Inflammatory macrophage treated with lipopolysaccharide for 4 hours (primary cell): ENCODE data around the gene IRGC.
A peak's percentile ranks its signal among the peaks of the same experiment; 100 is the strongest.
"Not testable (repeated sequence)": the region's sequence is repeated elsewhere in the genome, so short reads cannot be mapped to it uniquely, and the experiment has no call there.

Source experiments
- DNase-seq: peaks from one replicate; pipeline ENCODE4 v3.0.0-alpha.2; 2020

Gene IRGC

GRCh38 chr19:43755256-43755801, 39.5 kb downstream of the IRGC start:
- DNase-seq, result peak; percentile 91

DNA sequence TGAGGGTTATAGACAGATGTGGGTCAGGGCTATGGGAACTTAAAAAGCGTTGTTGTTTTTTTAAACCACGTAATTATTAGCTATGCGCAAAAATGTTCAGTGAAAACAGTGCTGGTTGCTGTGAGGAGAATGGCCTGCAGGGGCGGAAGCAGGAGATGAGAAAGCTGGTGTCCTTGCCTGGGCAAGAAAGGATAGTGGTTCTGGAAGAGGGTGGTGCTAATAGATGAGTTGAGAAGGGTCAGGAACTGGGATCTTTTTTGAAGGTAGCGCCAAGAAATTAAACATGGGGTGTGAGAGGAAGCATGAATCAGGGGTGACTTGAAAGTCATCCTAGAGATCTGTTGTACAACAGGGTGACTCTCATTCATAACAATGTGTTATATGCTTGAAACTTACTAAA, 43.6 kb downstream of the IRGC start:
- DNase-seq, result peak; percentile 38

DNA sequence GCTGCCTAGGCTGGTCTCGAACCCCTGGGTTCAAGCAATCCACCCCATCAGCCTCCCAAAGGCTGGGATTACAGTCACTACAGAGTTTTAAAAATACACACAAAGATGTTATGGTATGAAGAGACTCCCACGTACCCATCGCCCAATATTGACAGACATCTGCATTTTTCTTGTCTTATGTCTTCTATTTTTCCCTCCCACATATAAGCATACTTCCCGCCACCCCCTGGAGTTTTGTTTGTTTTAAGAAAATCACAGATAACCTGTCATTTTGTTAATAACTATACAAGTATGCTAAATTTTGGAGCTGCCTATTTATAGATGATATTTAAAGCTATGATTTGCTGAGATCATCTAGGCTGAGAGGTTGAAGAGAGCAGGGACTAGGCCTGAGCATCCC, 45.1 kb downstream of the IRGC start:
- DNase-seq, result no peak

- no peak for DNase-seq
Measured at GRCh38 chr19:43762814-43763213, 46.9 kb downstream of the IRGC start.

DNA sequence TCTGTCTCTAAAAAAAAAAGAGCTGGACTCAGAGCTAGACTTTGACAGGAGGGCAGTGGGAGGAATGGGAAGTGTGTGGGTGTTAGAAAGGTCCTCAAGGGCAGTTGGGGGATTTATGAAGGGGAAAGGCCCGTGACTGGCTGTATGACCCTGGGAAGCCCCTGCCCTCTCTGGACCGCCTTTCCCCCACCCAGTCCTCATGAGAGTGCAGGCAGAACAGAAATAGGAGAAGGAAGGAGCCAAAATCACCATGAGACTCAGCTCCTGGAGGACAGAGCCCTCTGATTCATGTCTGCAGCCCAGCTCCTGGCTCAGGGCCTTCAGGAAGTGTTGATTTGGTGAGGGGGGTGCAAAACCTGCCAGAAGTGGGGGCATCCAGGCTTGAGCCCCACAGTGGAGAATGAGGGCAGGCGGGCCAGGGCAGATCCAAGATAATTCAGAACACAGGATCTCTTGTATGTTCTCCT, 47.6 kb downstream of the IRGC start:
- peak; percentile 97 for DNase-seq

- DNase-seq, result not testable (repeated sequence)
Measured at GRCh38 chr19:43764684-43765083, 48.8 kb downstream of the IRGC start.

DNA sequence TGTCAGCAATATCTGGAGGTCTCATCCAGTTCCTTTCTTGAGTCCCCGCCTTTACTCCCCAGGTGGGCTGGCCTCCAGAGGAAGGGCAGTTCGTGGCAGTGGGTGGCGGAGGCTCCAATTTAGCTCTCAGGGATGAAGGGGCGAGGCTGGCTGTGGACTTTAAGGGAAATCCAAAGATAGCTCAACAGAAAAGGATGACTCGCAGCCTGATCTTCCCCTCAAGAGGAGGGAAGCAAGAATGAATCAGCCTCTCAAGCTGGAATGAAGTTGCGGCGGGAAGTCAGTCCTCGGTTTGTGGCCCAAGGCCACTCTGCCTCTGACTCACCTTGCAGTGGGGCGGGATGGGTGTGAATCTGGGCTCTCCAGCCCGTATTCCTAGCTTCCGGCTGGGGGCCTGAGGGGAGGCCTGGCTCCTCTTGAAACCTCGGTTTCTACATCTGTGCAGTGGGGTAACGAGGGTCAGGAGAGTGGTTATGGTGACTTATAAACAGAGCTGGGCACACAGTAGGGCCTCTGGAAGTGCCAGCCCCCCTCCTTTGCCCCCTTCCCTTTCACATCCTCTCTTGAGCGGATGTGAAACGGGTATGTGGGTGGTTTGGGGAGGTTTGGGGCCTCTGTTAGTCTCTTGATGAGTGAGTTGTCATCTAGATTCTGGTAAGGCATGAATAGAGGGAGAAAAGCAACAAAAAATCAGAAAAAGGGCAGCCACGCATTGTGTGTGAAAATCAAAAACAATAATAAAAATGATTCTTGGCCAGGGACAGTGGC, 49.4 kb downstream of the IRGC start:
- peak; percentile 99 for DNase-seq

DNA sequence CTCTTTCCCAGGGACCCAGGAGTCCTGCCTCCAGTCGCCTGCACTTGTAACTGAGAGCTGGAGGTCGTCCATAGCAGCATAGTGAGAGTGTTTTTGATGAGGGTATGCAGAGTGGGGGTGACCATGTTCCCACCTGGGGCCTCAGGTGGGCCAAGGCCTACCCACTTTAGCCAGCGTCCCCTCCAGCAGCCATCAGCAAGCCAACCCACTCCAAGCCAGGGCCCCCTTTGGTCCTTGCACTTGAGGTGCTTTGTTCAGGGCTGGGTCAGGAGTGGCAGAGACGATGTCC, 50.8 kb downstream of the IRGC start:
- DNase-seq, result no peak

DNA sequence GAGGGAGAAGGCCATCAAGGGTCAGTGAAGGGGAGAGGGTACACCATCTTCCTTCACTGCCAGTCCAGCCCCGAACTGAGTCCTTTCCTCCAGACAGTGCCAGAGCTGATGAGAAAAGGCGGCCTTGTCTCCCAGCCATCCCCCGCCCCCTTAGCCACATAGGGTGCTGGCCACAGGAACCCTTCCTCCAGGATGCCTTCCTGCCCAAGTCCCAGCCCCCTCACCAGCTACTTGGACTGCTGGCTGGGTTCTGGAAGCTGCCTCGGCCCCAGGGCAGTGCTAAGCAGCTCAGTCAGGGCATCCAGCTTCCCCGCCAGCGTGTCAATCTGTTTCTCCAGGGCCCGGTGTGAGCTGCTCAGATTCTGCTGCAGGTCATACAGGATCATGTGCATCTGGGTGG, 51.4 kb downstream of the IRGC start:
- DNase-seq, result no peak

- no peak for DNase-seq
Measured at GRCh38 chr19:43767818-43768217, 51.9 kb downstream of the IRGC start.

DNA sequence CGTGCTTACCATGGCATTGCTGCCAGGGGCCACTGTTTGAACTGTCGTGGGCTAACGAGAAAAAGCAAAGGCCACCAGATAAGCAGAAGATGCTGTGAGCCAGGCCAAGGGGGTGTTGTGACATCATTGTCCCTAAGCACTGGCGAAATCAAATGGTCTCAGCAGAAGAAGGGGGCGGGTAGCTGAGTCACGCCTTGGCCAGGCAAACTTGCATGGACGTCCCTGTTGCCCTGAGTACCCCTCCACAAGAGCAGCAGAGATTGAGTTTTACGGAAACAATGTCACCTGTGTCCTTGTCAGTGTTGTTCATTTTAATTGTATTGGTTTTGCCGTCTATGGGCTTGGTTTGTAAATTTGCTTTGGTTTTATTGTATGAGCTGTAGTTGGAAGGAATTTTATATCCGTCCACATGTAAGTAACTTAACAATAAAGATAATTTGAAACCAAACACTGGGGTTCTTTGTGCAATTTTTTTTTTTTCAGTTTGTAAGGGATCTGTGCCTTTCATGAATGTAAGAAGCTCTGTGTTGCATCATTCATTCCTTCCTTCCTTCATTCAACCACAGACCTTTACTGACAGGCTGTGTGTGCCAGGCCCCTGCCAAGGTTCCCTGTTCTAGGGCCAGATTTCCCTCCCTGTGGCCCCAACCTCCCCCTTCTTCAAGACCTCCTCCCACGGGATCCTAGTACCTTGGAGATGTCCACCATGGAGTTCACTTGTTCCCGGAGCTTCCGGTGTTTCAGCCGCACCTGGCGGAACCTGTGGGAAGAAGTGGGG, 52.6 kb downstream of the IRGC start:
- peak; percentile 93 for DNase-seq

GRCh38 chr19:43769256-43769655, 53.4 kb downstream of the IRGC start:
- no peak for DNase-seq
